GM12878 (cell line): ENCODE measurements around the gene SWT1. TPM values are rescaled to one million over a fixed set of nuclear protein-coding genes. Genes with fewer than 3 reads are reported as not detected.

Experiments
- BHLHE40 ChIP-seq, 2 experiments: fragments of 450-650 bp in 1 of 2; IDR thresholded peaks; 2 replicates each; pipeline ENCODE4 v1.6.1; 2011 to 2017; ENCODE audit warnings: low read depth in 2 of 2, borderline replicate concordance in 1 of 2, improper control_type of control experiment in 1 of 2, low read length in 1 of 2, mild to moderate bottlenecking in 1 of 2
- CEBPB ChIP-seq, 2 experiments: fragments of 150-350 bp in 1 of 2; IDR thresholded peaks; 2 replicates each; pipeline ENCODE4 v1.6.1; 2012 to 2014; ENCODE audit warnings: low read depth in 2 of 2, low read length in 2 of 2, borderline replicate concordance in 1 of 2, inconsistent platforms in 1 of 2
- CEBPZ ChIP-seq: fragments of 150-350 bp; IDR thresholded peaks from 2 replicates; pipeline ENCODE4 v1.6.1; 2016; ENCODE audit warnings: low read depth, low read length
- CTCF ChIP-seq, 3 experiments: IDR thresholded peaks in 2 of 3; conservative IDR thresholded peaks in 1 of 3; 2 replicates each; pipeline ENCODE4 v1.5.1; 2011; ENCODE audit warnings: low read depth in 3 of 3, low read length in 3 of 3, mild to moderate bottlenecking in 3 of 3, control low read depth in 2 of 3, moderate library complexity in 2 of 3, inconsistent platforms in 1 of 3, mixed read lengths in 1 of 3; ENCODE audit not compliant: control insufficient read depth in 2 of 3, insufficient read depth in 1 of 3; ENCODE audit errors: extremely low read depth in 1 of 3
- MXI1 ChIP-seq: fragments of 150-350 bp; IDR thresholded peaks from 2 replicates; pipeline ENCODE4 v1.6.1; 2011; ENCODE audit warnings: low read depth, mild to moderate bottlenecking, inconsistent platforms, low read length, improper control_type of control experiment
- NR2C1 ChIP-seq: fragments of 450-650 bp; IDR thresholded peaks from 2 replicates; pipeline ENCODE4 v1.6.1; 2017; ENCODE audit warnings: antibody characterized with exemption, mild to moderate bottlenecking, moderate library complexity
- RB1 ChIP-seq: fragments of 450-650 bp; formaldehyde crosslinking; IDR thresholded peaks from 2 replicates; pipeline ENCODE4 v1.6.1; 2017; ENCODE audit warnings: mild to moderate bottlenecking, borderline replicate concordance
- RCOR1 ChIP-seq: conservative IDR thresholded peaks from 2 replicates; pipeline ENCODE4 v1.6.1; 2012; ENCODE audit warnings: low read depth, low read length, improper control_type of control experiment
- SIN3A ChIP-seq: IDR thresholded peaks from 2 replicates; pipeline ENCODE4 v1.6.1; 2012; ENCODE audit warnings: low read depth, low read length, improper control_type of control experiment
- SMARCA5 ChIP-seq: fragments of 450-650 bp; IDR thresholded peaks from 2 replicates; pipeline ENCODE4 v1.6.1; 2017; ENCODE audit warnings: mild to moderate bottlenecking
- SPI1 ChIP-seq: IDR thresholded peaks from 2 replicates; pipeline ENCODE4 v1.6.1; 2011; ENCODE audit warnings: low read depth, mild to moderate bottlenecking, low read length, moderate library complexity, borderline replicate concordance; ENCODE audit not compliant: insufficient read depth
- SUZ12 ChIP-seq: fragments of 200-600 bp; sonication (generic); IDR thresholded peaks from one replicate; pipeline ENCODE4 v1.6.1; 2018; ENCODE audit warnings: antibody characterized with exemption, mild to moderate bottlenecking; ENCODE audit not compliant: unreplicated experiment
- TBL1XR1 ChIP-seq: IDR thresholded peaks from 2 replicates; pipeline ENCODE4 v1.6.1; 2012; ENCODE audit warnings: low read depth, low read length, improper control_type of control experiment
- YY1 ChIP-seq: IDR thresholded peaks from 2 replicates; pipeline ENCODE4 v1.6.1; 2011; ENCODE audit warnings: low read depth, mild to moderate bottlenecking, low read length
- ZBTB33 ChIP-seq: fragments of 450-650 bp; IDR thresholded peaks from 2 replicates; pipeline ENCODE4 v1.6.1; 2017; ENCODE audit warnings: mild to moderate bottlenecking
- ZNF384 ChIP-seq: IDR thresholded peaks from 2 replicates; pipeline ENCODE4 v1.6.1; 2012; ENCODE audit warnings: low read depth, mild to moderate bottlenecking, low read length, improper control_type of control experiment, borderline replicate concordance
- polyA plus RNA-seq, 11 experiments: library from polyadenylated mRNA; depleted of rRNA in 4 of 11; unstranded in 6 of 11; stranded (reverse) in 5 of 11; fragments of >200 nt; fragmentation: Nextera tagmentation in 4 of 11; fragmentation: Illumina TruSeq in 1 of 11; extraction: Ambion mirVana in 4 of 11; extraction: Trizol in 1 of 11; gene quantifications; 1 replicate in 1 of 11; 2 replicates in 10 of 11; pipeline versions ENCODE4 v1.2.1 to v1.2.3, GENCODE V29; 2011 to 2016; ENCODE audit warnings: inconsistent platforms in 2 of 11, missing spikeins in 2 of 11, low read depth in 1 of 11
- total RNA-seq, 4 experiments: library from RNA; depleted of rRNA in 3 of 4; stranded (reverse); fragments of >200 nt in 3 of 4; fragmentation: Illumina TruSeq in 1 of 4; extraction: Trizol in 1 of 4; gene quantifications; 2 replicates each; pipeline versions ENCODE4 v1.2.1 to v1.2.3, GENCODE V29; 2013 to 2021
- TF ChIP-seq, protein P1 (sequence below): IDR thresholded peaks from 2 replicates; pipeline ENCODE4 v1.6.1; 2012; ENCODE audit warnings: low read depth, low read length, improper control_type of control experiment

SWT1 gene
- total and polyA plus RNA-seq, 10 of the 15 experiments (the other 5 are each of a cell fraction or from before 2014, with no cell fraction given) = 1.0 to 4.2 (median 2.6) TPM

- TF ChIP-seq NR2C1 (no peak), CEBPZ (no peak), YY1 (peak; percentile 86), TBL1XR1 (peak; percentile 72; the same call in 1 of the 2 replicates), ZBTB33 (0 out of 2 replicates have a peak, but pooled peaks have one; percentile 44), ZNF384 (no peak), RB1 (no peak), MXI1 (peak; percentile 70; the same call in 1 of the 2 replicates), SIN3A (no peak), RCOR1 (0 out of 2 replicates have a peak, but pooled peaks have one; percentile 65), SUZ12 (no peak), CTCF (IDR thresholded peaks at IDR 0.05 in 2 of 3, conservative IDR thresholded peaks at IDR 0.05 in 1 of 3; ENCODE audit: control insufficient read depth in 2 of 3, extremely low read depth in 1 of 3, insufficient read depth in 1 of 3, low read depth in 3 of 3, low read length in 3 of 3) (no peak), CEBPB (IDR thresholded peaks at IDR 0.05; ENCODE audit: borderline replicate concordance in 1 of 2, low read depth in 2 of 2, low read length in 2 of 2) (peak in 1 of 2 experiments; percentile 68; a peak in 1 of 4 replicates), BHLHE40 (IDR thresholded peaks at IDR 0.05; ENCODE audit: borderline replicate concordance in 1 of 2, low read depth in 2 of 2, low read length in 1 of 2) (peak; percentile 76 to 80), SMARCA5 (no peak), SPI1 (peak; percentile 91)
- TF ChIP-seq, protein P1, sequence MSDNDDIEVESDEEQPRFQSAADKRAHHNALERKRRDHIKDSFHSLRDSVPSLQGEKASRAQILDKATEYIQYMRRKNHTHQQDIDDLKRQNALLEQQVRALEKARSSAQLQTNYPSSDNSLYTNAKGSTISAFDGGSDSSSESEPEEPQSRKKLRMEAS = peak; percentile 58; the same call in 1 of the 2 replicates
These were observed 182.0 kb downstream of the SWT1 start (continued) for GRCh38 chr1:185338719-185339622.
